Measurements from ENCODE around the gene PLPP4. TPM values are rescaled to one million over a fixed set of nuclear protein-coding genes. Genes with fewer than 3 reads are reported as not detected.

PLPP4 gene
- polyA plus RNA-seq, 1 of the 3 experiments (the other 2 are of a cell fraction): 27.9 TPM

- TF ChIP-seq EZH2phosphoT487 (IDR thresholded peaks at IDR 0.05; ENCODE audit: borderline replicate concordance, low read depth) (no peak), MXI1 (IDR thresholded peaks at IDR 0.05; ENCODE audit: low read depth, low read length) (no peak), RCOR1 (IDR thresholded peaks at IDR 0.05; ENCODE audit: low read length) (no peak), JUND (IDR thresholded peaks at IDR 0.05) (peak; percentile 84), NFIC (IDR thresholded peaks at IDR 0.05; ENCODE audit: borderline replicate concordance) (peak; percentile 76), CHD2 (IDR thresholded peaks at IDR 0.05; ENCODE audit: low read length, partially characterized antibody) (no peak), ZBTB33 (IDR thresholded peaks at IDR 0.05; ENCODE audit: borderline replicate concordance, low read depth) (no peak), RXRA (IDR thresholded peaks at IDR 0.05; ENCODE audit: borderline replicate concordance, low read depth) (peak; percentile 75; the same call in 1 of the 2 replicates), POLR2AphosphoS5 (IDR thresholded peaks at IDR 0.05; ENCODE audit: low read depth, low read length) (peak; percentile 29; the same call in 1 of the 2 replicates), EP300 (IDR thresholded peaks at IDR 0.05; ENCODE audit: borderline replicate concordance in 1 of 2, low read depth in 1 of 2, low read length in 1 of 2) (peak in 1 of 2 experiments; percentile 56; a peak in 2 of 4 replicates)
These were observed 33.4 kb upstream of the PLPP4 start (continued) for GRCh38 chr10:120423431-120424197.

- TF ChIP-seq PBX3 (IDR thresholded peaks at IDR 0.05): peak; percentile 70
- TF ChIP-seq RCOR1 (IDR thresholded peaks at IDR 0.05; ENCODE audit: low read length): no peak
- 0 out of 2 replicates have a peak, but pooled peaks have one; percentile 10 for TF ChIP-seq MAX (IDR thresholded peaks at IDR 0.05; ENCODE audit: low read depth)
- ChIA-PET POLR2A (no interaction called here), CTCF (interaction anchor here (0.7 to 4.9 kb wide), 32 partner anchors 7 to 422 kb away, joined by 3 to 45 read pairs (median 4); no protein-coding TSS in a partner anchor)
- Histone ChIP-seq H3K9ac (peak overlapping the region; percentile 54; the same call in 1 of the 2 replicates), H3K9me2 (no peaks in the 10 kb centered on the region), H3K4me3 (ENCODE audit: low read depth in 2 of 2, low read length in 1 of 2) (peak overlapping the region; percentile 25 to 43; a peak in 3 of 4 replicates), H2AFZ (ENCODE audit: low read depth) (peak overlapping the region; percentile 35; the same call in 1 of the 2 replicates), H3K4me1 (ENCODE audit: control insufficient read depth in 1 of 2, insufficient read depth in 2 of 2, low read depth in 1 of 2, low read length in 1 of 2) (peaks cover 10 to 26% of the 10 kb centered on the region in 2 experiments), H4K20me1 (ENCODE audit: insufficient read depth) (no peaks in the 10 kb centered on the region), H3K27ac (ENCODE audit: low read depth in 2 of 2, low read length in 1 of 2) (peak overlapping the region; percentile 60 to 97; a peak in 3 of 4 replicates), H3K4me2 (peak overlapping the region; percentile 73), H3F3A (replicated peaks; ENCODE audit: insufficient read depth) (peaks cover 55% of the 10 kb centered on the region), H3K36me3 (replicated peaks in 1 of 2; ENCODE audit: control insufficient read depth in 1 of 2, insufficient read depth in 2 of 2, low read length in 1 of 2) (no peaks in the 10 kb centered on the region), H3K79me2 (ENCODE audit: insufficient read depth) (no peaks in the 10 kb centered on the region), H3K27me3 (ENCODE audit: insufficient read depth) (no peaks in the 10 kb centered on the region), H3K9me3 (0 out of 2 replicates have a peak, but pooled peaks cover 6% of the 10 kb centered on the region)
- WGBS (ENCODE audit: low lambda C conversion rate): 40% methylated on average over 4 of the region's 4 CpGs
- no peak for DNase-seq
These were observed 32.9 kb upstream of the PLPP4 start for GRCh38 chr10:120424198-120424464.

Measured in SK-N-SH (cell line).